GM21717 (cell line): ENCODE results near the gene KIAA0753.

Experiments used
- ATAC-seq: cut with Tn5 transposase; IDR thresholded peaks from one replicate; pipeline ENCODE4 v1.9.1; 2021; ENCODE audit warnings: mild to moderate bottlenecking, moderate library complexity; ENCODE audit not compliant: unreplicated experiment

The KIAA0753 gene

DNA sequence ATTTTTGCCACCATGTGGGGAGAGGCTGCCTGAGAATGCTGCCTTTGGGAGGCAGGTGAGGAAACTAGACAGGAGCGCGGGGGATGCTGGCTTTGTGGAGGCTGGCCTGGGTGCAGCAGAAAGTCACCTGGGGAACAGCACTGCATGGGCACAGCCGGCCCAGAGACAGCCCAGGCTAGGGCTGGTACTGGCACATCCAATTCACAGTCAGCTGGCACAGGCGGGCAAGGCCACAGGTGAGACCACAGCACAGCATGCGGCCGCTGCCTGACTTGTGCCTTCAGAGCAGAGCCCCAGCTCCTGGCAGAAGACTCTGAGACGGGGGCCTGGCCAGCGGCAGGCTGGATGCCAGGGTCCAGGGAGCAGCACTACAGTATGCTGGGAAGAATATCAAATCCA lies 67.5 kb downstream of the KIAA0753 start:
- ATAC-seq: no peak

DNA sequence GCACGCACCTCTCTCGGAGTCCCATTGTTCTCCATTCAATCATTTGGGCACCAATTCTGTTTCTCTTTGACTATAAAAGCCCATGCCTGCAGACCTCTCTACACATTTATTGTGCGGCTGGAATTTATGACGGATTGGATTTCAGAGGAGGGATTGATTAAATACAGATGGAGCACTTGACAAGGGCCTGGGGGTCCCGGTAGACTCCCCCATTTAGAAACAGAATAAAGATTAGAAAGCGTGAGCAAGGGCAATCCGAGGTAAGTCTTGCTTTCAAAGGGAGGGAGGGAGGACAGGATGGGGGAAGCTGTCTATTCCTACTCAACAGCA lies 69.1 kb downstream of the KIAA0753 start:
- ATAC-seq: no peak

DNA sequence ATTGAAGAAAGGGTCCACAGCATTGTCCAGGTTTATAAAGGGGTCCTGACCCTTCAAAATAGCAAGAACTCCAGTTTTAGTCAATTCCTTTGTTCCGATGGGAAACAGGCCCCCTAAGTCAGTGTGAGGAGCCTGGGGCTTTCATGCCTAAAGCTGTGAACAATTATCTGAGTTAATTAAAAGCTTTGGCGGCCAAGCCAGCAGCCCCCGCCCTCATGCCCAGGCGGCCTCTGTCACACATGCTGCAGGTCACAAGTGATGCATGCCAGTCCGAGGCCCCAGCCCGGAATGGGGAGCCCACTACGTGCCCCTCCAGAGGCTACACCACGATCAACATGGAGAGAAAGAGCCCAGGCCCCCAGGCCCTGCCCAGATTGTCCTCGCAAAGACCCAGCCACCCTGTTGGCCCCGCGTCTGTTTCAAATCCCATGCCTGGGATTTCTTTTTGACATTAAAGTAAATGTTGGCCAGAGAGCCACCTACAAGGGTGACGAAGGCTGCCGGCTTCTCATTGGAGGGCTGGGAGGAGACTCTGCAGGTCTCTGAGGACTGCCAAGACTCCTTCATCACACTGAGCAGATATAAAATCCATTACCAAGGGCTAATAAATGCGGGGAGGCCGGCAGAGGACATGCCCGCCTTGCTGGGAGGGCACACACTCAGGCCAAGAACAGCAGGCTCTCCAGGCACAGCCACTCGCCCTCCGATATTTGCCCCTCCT lies 69.6 kb downstream of the KIAA0753 start:
- no peak for ATAC-seq

DNA sequence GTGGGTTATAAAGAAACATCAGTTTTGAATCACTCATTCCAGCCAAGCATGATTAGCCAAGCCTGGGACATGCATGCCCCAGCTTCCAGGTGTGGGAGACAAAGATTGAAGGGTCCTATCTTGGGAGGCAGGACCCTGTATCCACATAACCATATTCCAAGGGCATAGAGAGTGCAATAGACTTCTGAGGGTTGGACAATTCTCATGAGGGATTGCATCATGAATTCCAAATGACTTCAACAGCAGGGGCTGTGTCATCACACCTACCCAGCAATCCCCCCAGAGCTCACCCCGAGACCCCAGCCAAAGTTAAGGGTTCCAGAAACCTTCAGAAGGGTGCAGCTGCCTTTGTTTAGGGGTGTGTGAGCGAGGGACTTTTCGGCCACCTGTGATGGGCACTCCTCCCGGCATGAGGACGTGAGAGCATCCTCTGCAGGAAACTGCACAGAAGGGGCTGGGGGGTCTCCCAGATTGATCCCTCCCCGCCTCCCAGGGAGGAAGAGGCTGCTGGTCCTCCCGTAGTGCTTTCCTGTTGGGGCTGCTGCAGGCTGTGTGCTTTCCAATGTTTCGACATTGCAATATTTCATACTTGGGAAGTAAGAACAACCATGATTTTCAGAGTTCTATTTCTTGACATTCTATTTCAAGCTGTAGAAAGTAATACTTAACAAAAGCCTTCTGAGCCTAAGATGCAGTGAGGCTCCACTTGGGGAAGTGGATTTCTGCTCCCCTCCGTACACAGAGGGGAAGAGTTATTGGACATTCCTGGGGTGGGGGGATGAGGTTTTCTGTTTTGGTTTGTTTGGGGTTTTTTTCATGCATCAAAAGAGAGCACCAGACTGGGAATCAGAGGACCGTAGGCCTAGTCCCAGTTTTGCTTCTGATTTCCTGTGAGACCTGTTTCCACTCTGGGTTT lies 70.9 kb downstream of the KIAA0753 start:
- ATAC-seq: no peak

DNA sequence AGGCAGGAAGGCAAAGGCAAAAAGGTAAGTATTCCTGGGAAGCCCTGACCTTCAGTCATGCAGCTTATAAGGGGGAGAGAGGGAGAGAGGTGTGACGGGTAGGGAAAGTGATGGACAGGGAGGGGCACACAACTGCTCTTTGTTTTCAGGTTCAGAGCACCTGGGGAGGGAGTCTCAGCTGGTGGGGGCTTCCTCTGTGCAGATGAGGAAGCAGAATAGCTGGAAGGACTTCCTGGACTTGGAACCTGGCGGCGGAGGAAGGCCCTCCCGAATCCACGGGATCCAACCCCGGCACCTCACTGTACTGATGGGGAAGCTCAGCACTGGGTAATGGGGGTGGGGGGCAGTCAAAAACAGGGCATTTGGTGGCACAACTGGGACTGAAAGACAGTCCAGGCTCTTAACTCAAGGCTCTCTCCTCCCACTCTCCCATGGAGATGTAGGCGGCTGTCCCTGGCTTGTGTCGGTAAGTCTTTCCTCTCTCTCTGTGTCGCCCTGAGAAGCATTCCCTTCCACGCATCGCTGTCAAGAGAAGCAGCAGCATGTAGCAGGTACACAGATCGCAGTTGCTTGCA lies 72.2 kb downstream of the KIAA0753 start:
- no peak for ATAC-seq

DNA sequence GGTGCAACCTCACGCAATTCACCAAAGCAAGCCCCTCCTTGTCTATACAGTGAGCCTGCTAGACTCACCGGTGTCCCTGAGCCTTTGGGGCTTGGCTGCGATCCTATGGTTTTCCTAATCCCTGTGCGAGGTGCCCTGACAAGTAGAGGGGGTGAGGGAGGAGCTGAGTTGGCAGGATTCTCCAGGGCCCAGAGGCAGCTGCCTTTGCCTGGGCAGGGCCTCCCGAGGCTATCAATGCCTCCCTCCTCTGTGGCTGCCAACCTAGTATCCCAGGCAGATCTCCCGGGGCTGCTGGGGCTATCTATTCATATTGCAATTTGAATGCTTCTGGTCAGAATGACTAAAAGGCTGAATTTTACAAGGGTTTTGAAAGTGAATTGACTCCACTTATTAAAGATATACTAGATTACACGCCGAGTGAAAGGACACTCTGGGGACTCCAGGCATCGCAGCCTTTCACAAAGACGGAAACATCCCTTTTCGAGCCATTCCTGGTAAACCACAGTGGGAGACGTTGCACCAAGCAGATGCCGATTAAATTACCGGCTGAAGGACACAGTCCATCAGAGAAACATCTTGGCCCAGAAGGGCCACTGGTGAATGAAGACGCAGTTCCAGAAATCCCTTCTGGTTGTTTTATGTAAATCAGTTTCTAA lies 72.9 kb downstream of the KIAA0753 start:
- ATAC-seq: no peak

DNA sequence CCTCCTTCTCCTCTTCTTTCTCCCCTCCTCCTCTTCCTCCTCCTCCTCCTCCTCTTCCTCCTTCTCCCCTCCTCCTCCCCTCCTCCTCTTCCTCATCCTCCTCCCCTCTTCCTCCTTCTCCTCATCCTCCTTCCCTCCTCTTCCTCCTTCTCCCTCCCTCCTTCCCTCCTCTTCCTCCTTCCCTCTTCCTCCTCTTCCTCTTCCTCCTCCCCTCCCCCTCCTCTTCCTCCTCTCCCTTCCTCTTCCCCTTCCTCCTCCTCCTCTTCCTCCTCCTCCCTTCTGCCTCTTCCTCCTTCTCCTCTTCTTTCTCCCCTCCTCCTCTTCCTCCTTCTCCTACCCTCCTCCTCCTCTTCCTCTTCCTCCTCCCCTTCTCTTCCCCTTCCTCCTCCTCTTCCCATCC lies 79.1 kb downstream of the KIAA0753 start:
- no peak for ATAC-seq

DNA sequence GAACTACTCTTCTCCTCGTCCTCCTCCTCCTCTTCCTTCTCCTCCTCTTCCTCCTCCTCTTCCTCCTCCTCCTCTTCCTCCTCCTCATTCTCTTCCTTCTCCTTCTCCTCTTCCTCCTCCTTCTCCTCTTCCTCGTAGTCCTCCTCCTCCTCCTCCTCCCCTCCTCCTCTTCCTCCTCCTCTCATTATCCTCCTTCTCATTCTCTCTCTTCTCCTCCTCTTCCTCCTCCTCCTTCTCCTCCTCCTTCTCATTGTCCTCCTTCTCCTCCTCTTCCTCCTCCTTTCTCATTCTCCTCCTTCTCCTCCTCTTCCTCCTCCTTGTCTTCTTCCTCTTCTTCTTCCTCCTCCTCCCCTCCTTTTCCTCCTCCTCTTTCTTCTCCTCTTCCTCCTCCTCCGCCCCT lies 80.0 kb downstream of the KIAA0753 start:
- no peak for ATAC-seq

DNA sequence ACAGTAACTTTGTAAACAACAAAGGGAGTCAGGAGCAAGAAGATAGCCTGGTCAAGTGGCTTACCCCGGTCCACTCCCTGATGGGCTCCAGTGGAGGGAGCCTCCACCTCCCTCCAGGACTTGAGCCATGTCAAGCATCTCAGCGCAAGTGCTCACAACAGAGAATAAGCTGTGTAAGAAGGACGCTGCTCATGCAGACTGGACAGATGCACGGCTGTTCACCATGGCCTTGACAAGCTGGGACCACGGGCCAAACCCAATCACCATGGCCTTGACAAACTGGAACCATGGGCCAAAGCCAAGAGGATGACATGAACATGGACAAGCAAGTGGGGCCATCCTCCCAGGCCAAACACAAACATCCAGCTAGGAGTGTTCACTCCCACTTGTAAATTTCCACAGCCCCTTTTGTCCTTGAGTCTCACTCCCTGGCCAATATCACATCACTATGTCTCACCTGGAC lies 80.7 kb downstream of the KIAA0753 start:
- ATAC-seq: no peak

DNA sequence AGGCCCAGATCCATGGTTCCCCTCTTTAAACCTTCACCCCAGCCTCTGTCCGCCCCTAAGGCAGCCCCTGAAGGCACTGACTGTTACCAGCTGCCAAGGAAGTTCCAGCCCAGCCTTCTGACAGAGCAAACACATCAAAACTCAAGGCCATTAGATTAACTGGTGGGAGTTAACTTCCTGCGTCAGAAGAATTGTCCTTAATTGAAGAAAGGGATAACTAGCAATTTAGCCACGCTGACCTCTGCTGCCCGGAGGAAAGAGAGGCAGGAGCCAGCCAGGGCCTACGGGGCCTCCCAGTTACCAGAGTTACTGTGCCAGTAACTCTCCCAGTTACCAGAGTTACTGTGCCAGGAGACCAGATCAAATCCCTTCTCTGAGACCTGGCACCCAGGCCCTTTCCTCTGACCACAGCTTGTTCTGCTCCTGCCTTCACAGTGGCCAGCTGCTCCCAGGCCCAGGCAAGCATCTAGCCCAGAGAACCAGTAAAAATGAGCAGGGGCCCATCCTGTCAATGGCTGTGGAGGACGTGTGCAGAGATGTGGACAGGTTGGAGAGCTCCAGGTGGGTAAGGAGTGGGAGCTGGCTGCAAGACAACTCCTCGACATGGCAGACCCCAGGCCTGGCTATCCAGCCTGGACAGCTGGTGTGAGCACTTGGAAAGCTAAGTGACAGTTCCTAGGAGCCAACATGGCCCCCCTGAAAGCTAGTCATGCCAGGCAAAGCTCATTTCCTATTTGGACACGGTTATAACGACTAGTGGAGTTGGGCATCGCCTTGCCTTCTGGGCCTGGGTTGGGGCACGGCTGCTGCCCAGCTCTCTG lies 81.4 kb downstream of the KIAA0753 start:
- no peak for ATAC-seq

DNA sequence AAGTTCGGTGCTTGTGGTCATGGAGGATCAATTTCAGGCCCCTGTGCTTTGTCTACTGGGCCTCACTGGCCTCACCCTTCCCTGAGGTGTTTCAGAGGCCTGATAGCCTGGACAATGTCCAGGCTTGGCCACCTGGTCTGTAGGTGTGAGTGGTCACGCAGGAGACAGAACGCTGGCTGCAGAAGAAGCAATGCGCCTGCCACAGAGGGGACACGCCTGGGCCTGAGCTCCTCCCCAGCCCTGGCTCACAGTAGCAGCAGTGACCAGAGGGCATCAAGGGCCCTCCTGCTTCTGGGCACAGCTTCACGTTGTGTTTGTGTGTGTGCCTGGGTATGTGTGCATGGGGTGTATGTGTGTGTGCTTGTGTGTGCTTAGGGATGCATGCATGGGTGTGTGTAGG lies 82.2 kb downstream of the KIAA0753 start:
- no peak for ATAC-seq

DNA sequence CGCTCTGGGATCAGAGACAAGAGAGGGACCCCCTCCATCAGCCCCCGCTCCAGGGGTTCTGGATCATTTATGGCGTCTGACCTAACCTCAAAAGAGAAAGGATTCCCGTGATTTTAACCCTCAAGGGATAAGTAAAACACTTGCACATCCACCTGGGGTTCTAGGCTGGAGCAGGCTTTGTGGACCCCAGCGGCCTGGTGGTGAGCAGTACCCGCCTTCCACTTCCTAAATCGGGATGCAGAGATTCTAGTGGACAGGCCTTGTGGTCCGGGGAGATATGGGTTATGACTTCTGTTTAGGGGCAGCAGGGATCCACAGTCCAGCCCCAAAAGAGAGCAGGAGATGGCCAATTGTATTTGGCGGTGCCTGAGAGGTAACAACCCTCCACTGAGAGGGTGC lies 83.5 kb downstream of the KIAA0753 start:
- no peak for ATAC-seq

DNA sequence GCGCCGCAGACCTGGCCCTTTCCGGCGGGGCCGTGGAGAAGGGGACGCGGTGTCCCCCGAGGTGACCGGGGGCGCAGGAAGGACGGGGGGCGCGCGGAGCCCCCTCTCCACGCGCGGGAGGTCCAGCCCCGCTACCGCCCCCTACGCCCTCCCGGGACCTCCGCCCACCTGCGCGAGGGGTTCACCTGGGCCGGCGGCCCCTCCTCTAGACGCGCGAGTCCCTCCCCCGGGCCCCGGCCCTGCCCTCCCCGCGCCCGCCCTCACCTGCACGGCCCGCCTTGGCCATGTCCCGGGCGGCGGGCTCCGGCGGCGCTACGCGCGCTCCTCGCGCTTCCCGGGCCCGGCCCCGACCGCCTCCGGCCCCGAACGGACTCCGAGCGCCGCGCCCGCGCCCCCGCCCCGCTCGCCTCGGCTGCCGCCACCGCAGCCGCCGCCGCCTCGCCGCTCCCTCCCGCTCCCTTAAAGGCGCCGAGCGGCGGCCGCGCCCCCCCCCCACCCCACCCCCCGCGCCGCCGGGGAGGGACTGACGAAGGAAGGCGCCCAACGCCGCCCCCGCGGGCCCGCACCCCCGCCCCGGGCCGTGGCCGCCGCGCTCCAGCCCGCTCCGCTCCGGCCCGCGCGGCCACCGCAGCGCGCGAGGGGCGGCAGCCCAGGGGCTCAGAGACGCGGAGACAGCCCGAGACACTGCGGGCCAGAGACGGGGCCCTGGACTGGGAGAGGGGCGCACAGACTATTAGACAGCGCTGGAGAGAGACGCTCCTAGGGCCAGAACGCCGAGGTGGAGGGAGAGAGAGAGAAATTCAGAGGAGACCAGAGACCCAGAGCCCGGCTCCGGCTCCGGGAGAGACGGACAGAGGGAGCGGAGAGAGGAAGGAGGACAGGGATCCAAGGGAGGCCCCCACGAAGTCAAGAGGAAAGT lies 84.1 kb downstream of the KIAA0753 start, which contains the start of gene PITPNM3:
TSS of gene PITPNM3 (minus strand) at position 435 of the 919 bp plus-strand sequence. CDS start at position 286, 149 bp downstream.
- ATAC-seq: no peak

DNA sequence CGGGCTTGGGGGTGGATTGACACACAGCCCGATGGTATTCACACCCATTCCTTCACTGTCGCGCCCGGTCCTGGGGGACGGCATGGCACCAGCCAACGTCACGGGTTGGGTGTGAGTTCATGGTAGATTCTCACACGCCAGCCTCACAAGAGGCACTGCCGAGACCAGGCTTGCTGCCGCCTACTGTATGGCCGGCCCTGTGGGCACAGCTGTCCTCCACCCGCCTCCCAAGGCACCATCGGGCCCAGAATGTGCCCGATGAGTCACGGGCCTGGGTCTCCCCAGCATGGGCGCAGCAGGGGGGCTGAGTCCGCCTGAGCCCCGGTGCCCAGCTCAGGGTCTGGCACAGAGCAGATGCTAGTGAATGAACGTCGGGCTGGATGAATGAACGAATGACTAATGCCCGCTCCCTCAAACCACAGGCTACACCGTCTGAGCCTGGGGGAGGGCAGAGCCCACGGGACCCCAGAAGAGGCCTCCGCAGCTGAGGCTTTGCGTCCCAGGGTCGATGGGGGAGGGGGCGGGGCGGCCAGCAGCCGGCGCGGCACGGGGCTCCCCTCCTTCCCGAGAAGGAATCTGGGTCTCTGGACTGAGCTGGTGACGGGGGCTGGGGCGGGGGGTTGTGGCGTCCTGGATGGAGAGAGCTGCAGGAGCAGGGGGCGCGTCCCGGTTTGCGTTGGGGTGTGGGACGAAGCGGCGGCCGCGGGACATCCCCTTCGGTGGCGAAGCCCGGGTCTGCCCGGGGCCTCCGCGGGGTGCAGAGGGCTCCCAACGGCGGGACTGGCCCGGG lies 85.0 kb downstream of the KIAA0753 start:
- no peak for ATAC-seq

DNA sequence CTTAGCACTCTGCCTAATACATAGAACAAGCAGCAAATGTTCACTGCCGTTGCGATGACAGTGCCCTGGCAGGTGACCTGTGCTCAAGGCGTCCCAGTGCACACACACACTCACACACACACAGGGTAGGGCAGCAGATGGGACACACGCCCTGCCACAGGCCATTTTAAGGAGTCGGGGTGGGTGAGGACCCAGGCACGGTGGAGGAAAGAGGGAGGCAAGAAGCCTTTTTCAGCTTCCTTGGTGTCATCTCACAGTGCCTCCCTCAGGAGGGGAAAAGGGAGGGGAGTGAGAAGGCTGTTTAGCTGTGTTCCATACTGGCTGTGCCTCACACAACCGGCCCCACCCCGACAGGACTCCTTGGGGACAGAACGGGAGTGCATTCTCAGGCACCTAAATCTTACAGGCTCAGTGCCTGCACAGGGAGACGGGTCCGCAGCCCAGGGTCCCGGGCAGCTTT lies 85.6 kb downstream of the KIAA0753 start:
- ATAC-seq: no peak

DNA sequence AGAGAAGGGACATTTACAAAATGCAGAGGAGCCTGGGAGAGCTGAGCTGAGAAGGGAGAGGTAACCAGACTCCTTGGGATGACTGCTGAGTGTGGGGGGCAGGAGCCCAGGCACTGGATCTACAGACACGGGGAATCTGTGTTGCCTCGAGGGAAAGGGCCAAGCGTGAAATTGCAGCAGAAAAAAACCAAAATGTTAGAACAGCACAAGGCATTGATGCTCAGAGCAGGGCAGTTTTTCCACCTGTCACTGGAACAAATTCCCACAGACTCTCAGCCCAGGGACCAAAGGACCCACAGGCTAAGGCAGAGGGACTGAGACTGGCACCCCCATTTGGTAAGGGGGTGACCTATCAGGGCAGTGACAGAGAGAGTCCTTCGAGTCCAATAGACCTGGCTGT lies 86.2 kb downstream of the KIAA0753 start:
- ATAC-seq: no peak

DNA sequence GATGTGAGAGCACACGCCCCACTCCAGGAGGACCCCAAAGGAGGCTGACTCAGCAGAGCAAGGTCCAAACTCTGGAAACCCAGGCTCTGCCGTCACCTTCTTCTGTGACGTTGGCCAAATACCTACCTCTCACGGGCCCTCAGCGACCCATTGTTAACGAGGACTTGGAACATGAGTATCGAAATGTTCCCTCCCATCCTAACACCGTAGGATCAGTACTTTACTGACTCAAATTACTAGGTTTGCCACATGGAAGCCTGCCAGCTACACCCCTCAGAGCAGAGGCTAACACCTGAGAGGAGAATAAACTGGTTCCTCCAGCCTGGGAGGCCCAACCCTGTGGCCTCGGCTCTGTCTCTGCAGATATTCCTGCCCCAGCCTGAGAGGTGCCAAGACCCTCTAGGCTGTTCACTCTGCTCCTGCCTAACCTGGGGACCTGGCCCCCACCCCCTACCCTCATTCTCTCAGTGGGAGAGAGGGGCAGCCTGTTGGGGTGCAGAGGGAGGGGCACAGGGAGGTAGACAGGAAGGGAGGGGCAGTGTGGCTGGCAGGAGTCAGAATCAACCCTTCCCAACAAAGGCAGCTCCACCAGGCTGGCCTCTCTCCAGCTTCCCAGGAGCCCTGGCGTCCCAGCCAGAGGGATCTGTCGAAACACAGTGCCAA lies 88.5 kb downstream of the KIAA0753 start:
- no peak for ATAC-seq

DNA sequence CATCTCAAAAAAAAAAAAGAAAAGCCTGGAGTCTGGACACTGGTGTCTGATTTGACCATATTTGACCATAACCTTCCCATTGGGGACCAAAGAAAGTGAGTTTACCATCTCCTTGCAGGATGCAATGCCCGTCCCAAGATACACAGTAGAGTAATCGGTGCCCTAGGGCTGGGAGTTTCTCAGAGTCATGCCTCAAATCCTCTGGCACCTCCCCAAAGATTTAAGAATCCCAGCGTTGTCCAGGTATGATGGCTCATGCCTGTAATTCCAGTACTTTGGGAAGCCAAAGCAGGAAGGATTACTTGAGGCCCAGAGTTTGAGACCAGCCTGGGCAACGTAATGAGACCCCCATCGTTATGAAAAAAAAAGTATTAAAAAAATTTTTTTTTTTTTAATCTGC lies 89.2 kb downstream of the KIAA0753 start:
- ATAC-seq: no peak
